PC-3 (cell line): ENCODE results near the gene CCDC178. TPM values are rescaled to one million over a fixed set of nuclear protein-coding genes. Genes with fewer than 3 reads are reported as not detected.
A peak's percentile ranks its signal among the peaks of the same experiment; 100 is the strongest.

Experiments
- ATAC-seq: fragments of 200-7000 bp; cut with Tn5 transposase; 2 replicates; pipeline ENCODE4 v1.9.1; 2020; ENCODE audit warnings: mild to moderate bottlenecking, moderate library complexity
- BruUV-seq: library from RNA; stranded (reverse); fragments of 400-500 nt; replicated peaks from 2 replicates; lab custom pipeline; 2021; lab: Mats Ljungman, UMichigan
- CTCF ChIA-PET: fragments of 300-600 bp; sonication (Branson Sonifier 250); formaldehyde crosslinking; loops from one replicate; lab custom pipeline; 2022; ENCODE audit warnings: antibody characterized with exemption; lab: Charles Lee
- POLR2A ChIA-PET: fragments of 300-600 bp; sonication (Branson Sonifier 250); formaldehyde crosslinking; loops from one replicate; lab custom pipeline; 2022; ENCODE audit warnings: antibody characterized with exemption; ENCODE audit not compliant: unreplicated experiment; lab: Charles Lee
- DNase-seq: peaks from one replicate; pipeline ENCODE4 v3.0.0-alpha.2; 2015
- H2AFZ ChIP-seq: fragments of 300-600 bp; sonication (generic); 2 replicates; pipeline ENCODE4 v1.6.0; 2016; ENCODE audit warnings: antibody characterized with exemption, low read length
- H3F3A ChIP-seq: fragments of 300-600 bp; sonication (generic); one replicate; pipeline ENCODE4 v1.6.0; 2017; ENCODE audit warnings: antibody characterized with exemption, low read length, control low read depth, mild to moderate bottlenecking; ENCODE audit not compliant: unreplicated experiment
- H3K27ac ChIP-seq: fragments of 300-600 bp; sonication (generic); 2 replicates; pipeline ENCODE4 v1.5.1; 2016; ENCODE audit warnings: mild to moderate bottlenecking, low read length
- H3K27me3 ChIP-seq: fragments of 300-600 bp; sonication (generic); 2 replicates; pipeline ENCODE4 v1.6.1; 2016; ENCODE audit warnings: low read length, mixed read lengths
- H3K36me3 ChIP-seq: fragments of 300-600 bp; sonication (generic); 2 replicates; pipeline ENCODE4 v1.6.1; 2016; ENCODE audit warnings: low read depth, mixed run types, low read length, mixed read lengths
- H3K4me1 ChIP-seq: fragments of 300-600 bp; sonication (generic); 2 replicates; pipeline ENCODE4 v1.5.1; 2016; ENCODE audit warnings: low read length; ENCODE audit not compliant: insufficient read depth
- H3K4me2 ChIP-seq: fragments of 300-600 bp; sonication (generic); 2 replicates; pipeline ENCODE4 v1.6.0; 2016; ENCODE audit warnings: low read length
- H3K4me3 ChIP-seq: fragments of 300-600 bp; sonication (generic); 2 replicates; pipeline ENCODE4 v1.5.1; 2016; ENCODE audit warnings: mild to moderate bottlenecking, low read length, mixed read lengths
- H3K79me2 ChIP-seq: fragments of 300-600 bp; sonication (generic); 2 replicates; pipeline ENCODE4 v1.6.1; 2017; ENCODE audit warnings: low read length, mixed read lengths
- H3K9ac ChIP-seq: fragments of 300-600 bp; sonication (generic); 2 replicates; pipeline ENCODE4 v1.6.0; 2016; ENCODE audit warnings: mild to moderate bottlenecking, low read length
- H3K9me2 ChIP-seq: fragments of 300-600 bp; sonication (generic); replicated peaks from 2 replicates; pipeline ENCODE4 v1.6.1; 2016; ENCODE audit warnings: mixed run types, low read length, mixed read lengths
- H3K9me3 ChIP-seq: fragments of 300-600 bp; sonication (generic); 2 replicates; pipeline ENCODE4 v1.6.1; 2016; ENCODE audit warnings: low read length, mixed read lengths
- H4K20me1 ChIP-seq: fragments of 300-600 bp; sonication (generic); 2 replicates; pipeline ENCODE4 v1.6.1; 2016; ENCODE audit warnings: low read length, mixed read lengths
- CTCF ChIP-seq: fragments of 300-600 bp; sonication (generic); conservative IDR thresholded peaks from 2 replicates; pipeline ENCODE4 v1.5.1; 2017; ENCODE audit warnings: antibody characterized with exemption, low read depth, mild to moderate bottlenecking, low read length
- EZH2 ChIP-seq: fragments of 300-600 bp; sonication (generic); IDR thresholded peaks from one replicate; pipeline ENCODE4 v1.6.1; 2017; ENCODE audit warnings: antibody characterized with exemption, mild to moderate bottlenecking, low read length; ENCODE audit not compliant: unreplicated experiment
- EZH2phosphoT487 ChIP-seq: fragments of 300-600 bp; sonication (generic); IDR thresholded peaks from 2 replicates; pipeline ENCODE4 v1.6.1; 2018; ENCODE audit warnings: mild to moderate bottlenecking, antibody characterized with exemption, low read length, borderline replicate concordance
- intact Hi-C: fragments of 100-400 bp; cut with micrococcal nuclease; formaldehyde crosslinking; loops from 2 replicates; pipeline ENCODE4 v1.9.0; 2023
- total RNA-seq: library from RNA; depleted of rRNA; stranded (reverse); fragments of >200 nt; gene quantifications from 2 replicates; pipeline ENCODE4 v1.2.3, GENCODE V29; 2014

CCDC178 gene
- total RNA-seq, 1 experiment from 2014 or later = not detected

- peak; percentile 71 for ATAC-seq
- H3F3A ChIP-seq = no peaks in the 10 kb centered on the region
These were observed 311.9 kb downstream of the CCDC178 start for GRCh38 chr18:33128581-33128980.

GRCh38 chr18:33123862-33124518, 316.5 kb downstream of the CCDC178 start:
- POLR2A ChIA-PET = no interaction called here
- no peak overlapping the region for H3K9ac ChIP-seq
- intact Hi-C loops = no loop called here
- no peaks in the 10 kb centered on the region for H3K79me2 ChIP-seq
- ATAC-seq (no peak), DNase-seq (no peak)
- CTCF ChIA-PET = no interaction called here
- no peak overlapping the region for H3K4me2 ChIP-seq
- H3K4me3 ChIP-seq = no peak overlapping the region
- no peak overlapping the region for H3K27ac ChIP-seq
- no peaks in the 10 kb centered on the region for H3K9me3 ChIP-seq
- H4K20me1 ChIP-seq = no peaks in the 10 kb centered on the region
- no peaks in the 10 kb centered on the region for H3K4me1 ChIP-seq
- no peak overlapping the region for H2AFZ ChIP-seq
- no peaks in the 10 kb centered on the region for H3K27me3 ChIP-seq
- no peaks in the 10 kb centered on the region for H3K36me3 ChIP-seq
- no peaks in the 10 kb centered on the region for H3K9me2 ChIP-seq
- TF ChIP-seq CTCF (no peak), EZH2phosphoT487 (no peak), EZH2 (no peak)
- BruUV-seq = no TSS peak
- H3F3A ChIP-seq = no peaks in the 10 kb centered on the region

More at GRCh38 chr18:33128581-33128980, 311.9 kb downstream of the CCDC178 start:
- Histone ChIP-seq H3K4me1 (no peaks in the 10 kb centered on the region), H3K4me3 (no peak overlapping the region), H3K79me2 (no peaks in the 10 kb centered on the region), H3K9ac (no peak overlapping the region), H3K9me2 (no peaks in the 10 kb centered on the region), H4K20me1 (no peaks in the 10 kb centered on the region), H2AFZ (no peak overlapping the region), H3K36me3 (no peaks in the 10 kb centered on the region), H3K27me3 (no peaks in the 10 kb centered on the region), H3K9me3 (no peaks in the 10 kb centered on the region), H3K4me2 (no peak overlapping the region), H3K27ac (peak overlapping the region; percentile 36; the same call in 1 of the 2 replicates)
- CTCF ChIA-PET = no interaction called here
- peak; percentile 32 for DNase-seq
- intact Hi-C loops = no loop called here
- no TSS peak for BruUV-seq
- POLR2A ChIA-PET = no interaction called here
- TF ChIP-seq EZH2 (no peak), CTCF (no peak), EZH2phosphoT487 (no peak)

GRCh38 chr18:33116376-33116775, 324.1 kb downstream of the CCDC178 start:
- no TSS peak for BruUV-seq
- Histone ChIP-seq H3K9me2 (no peaks in the 10 kb centered on the region), H3K79me2 (no peaks in the 10 kb centered on the region), H3K9ac (no peak overlapping the region), H4K20me1 (no peaks in the 10 kb centered on the region), H2AFZ (no peak overlapping the region), H3K36me3 (no peaks in the 10 kb centered on the region), H3K9me3 (no peaks in the 10 kb centered on the region), H3K4me3 (no peak overlapping the region), H3K4me1 (no peaks in the 10 kb centered on the region), H3K4me2 (no peak overlapping the region), H3K27me3 (no peaks in the 10 kb centered on the region), H3F3A (no peaks in the 10 kb centered on the region), H3K27ac (no peak overlapping the region)
- TF ChIP-seq EZH2 (no peak), CTCF (no peak), EZH2phosphoT487 (no peak)
- ATAC-seq = no peak
- POLR2A ChIA-PET = no interaction called here
- intact Hi-C loops = no loop called here
- peak; percentile 20 for DNase-seq
- CTCF ChIA-PET = no interaction called here
